Neural cell (in vitro differentiated cells): ENCODE data around the gene DISP3. TPM values are rescaled to one million over a fixed set of nuclear protein-coding genes. Genes with fewer than 3 reads are reported as not detected.

Experiments used
- H2AFZ ChIP-seq: fragments of 200-600, 300-800 bp; sonication (generic), shearing (Covaris generic); 2 replicates; pipeline ENCODE4 v1.6.0; 2014; ENCODE audit warnings: low read depth, mild to moderate bottlenecking, antibody characterized with exemption, low read length, moderate library complexity
- H3F3A ChIP-seq: fragments of 200-600 bp; shearing (Covaris generic); 2 replicates; pipeline ENCODE4 v1.6.1; 2016; ENCODE audit warnings: mild to moderate bottlenecking, moderate library complexity, mixed read lengths, antibody characterized with exemption, low read length; ENCODE audit not compliant: insufficient read depth, poor library complexity, severe bottlenecking
- H3K27ac ChIP-seq: fragments of 200-600, 300-800 bp; sonication (generic), shearing (Covaris generic); 2 replicates; pipeline ENCODE4 v1.5.1; 2014; ENCODE audit warnings: mild to moderate bottlenecking, low read length, moderate library complexity
- H3K27me3 ChIP-seq: fragments of 300-800, 200-600 bp; sonication (generic), shearing (Covaris generic); 2 replicates; pipeline ENCODE4 v1.6.0; 2014; ENCODE audit warnings: mild to moderate bottlenecking, low read depth, low read length, moderate library complexity; ENCODE audit not compliant: insufficient read depth
- H3K36me3 ChIP-seq: fragments of 300-800, 200-600 bp; sonication (generic), shearing (Covaris generic); 2 replicates; pipeline ENCODE4 v1.5.1; 2014; ENCODE audit warnings: mild to moderate bottlenecking, antibody characterized with exemption, low read length, moderate library complexity; ENCODE audit not compliant: insufficient read depth
- H3K4me2 ChIP-seq: fragments of 300-800, 200-600 bp; sonication (generic), shearing (Covaris generic); 2 replicates; pipeline ENCODE4 v1.6.0; 2014; ENCODE audit warnings: mild to moderate bottlenecking, low read length
- H3K4me3 ChIP-seq: fragments of 300-800, 200-600 bp; sonication (generic), shearing (Covaris generic); 2 replicates; pipeline ENCODE4 v1.5.1; 2014; ENCODE audit warnings: mild to moderate bottlenecking, low read length, moderate library complexity
- H3K79me2 ChIP-seq: fragments of 200-600 bp; shearing (Covaris generic); replicated peaks from 2 replicates; pipeline ENCODE4 v1.6.0; 2014; ENCODE audit warnings: mild to moderate bottlenecking, low read length, moderate library complexity; ENCODE audit not compliant: insufficient read depth
- H3K9ac ChIP-seq: fragments of 300-800, 200-600 bp; sonication (generic), shearing (Covaris generic); 2 replicates; pipeline ENCODE4 v1.6.1; 2016; ENCODE audit warnings: mild to moderate bottlenecking, low read length, mixed read lengths
- H3K9me2 ChIP-seq: fragments of 200-600 bp; shearing (Covaris generic); 2 replicates; pipeline ENCODE4 v1.6.1; 2016; ENCODE audit warnings: mild to moderate bottlenecking, low read length, mixed read lengths; ENCODE audit not compliant: insufficient read depth
- H3K9me3 ChIP-seq: fragments of 200-600, 300-800 bp; sonication (generic), shearing (Covaris generic); 2 replicates; pipeline ENCODE4 v1.6.1; 2016; ENCODE audit warnings: mild to moderate bottlenecking, mixed run types, low read length, moderate library complexity, mixed read lengths
- H4K20me1 ChIP-seq: fragments of 200-600 bp; shearing (Covaris generic); 2 replicates; pipeline ENCODE4 v1.6.1; 2016; ENCODE audit warnings: mild to moderate bottlenecking, mixed run types; ENCODE audit not compliant: insufficient read depth
- EP300 ChIP-seq: fragments of 450-650 bp; conservative IDR thresholded peaks from 2 replicates; pipeline ENCODE4 v1.6.1; 2014; ENCODE audit warnings: antibody characterized with exemption, mild to moderate bottlenecking, moderate library complexity; ENCODE audit not compliant: poor library complexity, severe bottlenecking
- EZH2 ChIP-seq: fragments of 200-600, 300-800 bp; shearing (Covaris generic), sonication (generic); IDR thresholded peaks from 2 replicates; pipeline ENCODE4 v1.6.1; 2014; ENCODE audit warnings: antibody characterized with exemption, low read length, borderline replicate concordance, mild to moderate bottlenecking; ENCODE audit not compliant: insufficient read depth, poor library complexity, severe bottlenecking
- MXI1 ChIP-seq: fragments of 450-650 bp; conservative IDR thresholded peaks from 2 replicates; pipeline ENCODE4 v1.6.1; 2014; ENCODE audit warnings: antibody characterized with exemption, mild to moderate bottlenecking; ENCODE audit not compliant: poor library complexity, severe bottlenecking
- POLR2AphosphoS5 ChIP-seq: IDR thresholded peaks from 2 replicates; pipeline ENCODE4 v1.6.1; 2012
- RAD21 ChIP-seq: fragments of 450-650 bp; conservative IDR thresholded peaks from 2 replicates; pipeline ENCODE4 v1.6.1; 2014; ENCODE audit warnings: antibody characterized with exemption, mild to moderate bottlenecking, moderate library complexity
- SMC3 ChIP-seq: fragments of 450-650 bp; conservative IDR thresholded peaks from 2 replicates; pipeline ENCODE4 v1.6.1; 2014; ENCODE audit warnings: antibody characterized with exemption, mild to moderate bottlenecking, moderate library complexity; ENCODE audit not compliant: poor library complexity
- TAF1 ChIP-seq: IDR thresholded peaks from 2 replicates; pipeline ENCODE4 v1.6.1; 2012; ENCODE audit warnings: low read depth
- polyA plus RNA-seq: library from polyadenylated mRNA; depleted of rRNA; stranded (reverse); fragments of >200 nt; gene quantifications from 2 replicates; pipeline ENCODE4 v1.2.3, GENCODE V29; 2014
- TF ChIP-seq, protein P1 (sequence below): IDR thresholded peaks from 2 replicates; pipeline ENCODE4 v1.6.1; 2012; ENCODE audit warnings: borderline replicate concordance
- TF ChIP-seq, protein P2 (sequence below): fragments of 450-650 bp; IDR thresholded peaks from 2 replicates; pipeline ENCODE4 v1.5.1; 2014; ENCODE audit warnings: antibody characterized with exemption, mild to moderate bottlenecking, moderate library complexity; ENCODE audit not compliant: poor library complexity, severe bottlenecking

DISP3 gene
- polyA plus RNA-seq, 1 donor from 2014 or later = 14.9 TPM

DNA sequence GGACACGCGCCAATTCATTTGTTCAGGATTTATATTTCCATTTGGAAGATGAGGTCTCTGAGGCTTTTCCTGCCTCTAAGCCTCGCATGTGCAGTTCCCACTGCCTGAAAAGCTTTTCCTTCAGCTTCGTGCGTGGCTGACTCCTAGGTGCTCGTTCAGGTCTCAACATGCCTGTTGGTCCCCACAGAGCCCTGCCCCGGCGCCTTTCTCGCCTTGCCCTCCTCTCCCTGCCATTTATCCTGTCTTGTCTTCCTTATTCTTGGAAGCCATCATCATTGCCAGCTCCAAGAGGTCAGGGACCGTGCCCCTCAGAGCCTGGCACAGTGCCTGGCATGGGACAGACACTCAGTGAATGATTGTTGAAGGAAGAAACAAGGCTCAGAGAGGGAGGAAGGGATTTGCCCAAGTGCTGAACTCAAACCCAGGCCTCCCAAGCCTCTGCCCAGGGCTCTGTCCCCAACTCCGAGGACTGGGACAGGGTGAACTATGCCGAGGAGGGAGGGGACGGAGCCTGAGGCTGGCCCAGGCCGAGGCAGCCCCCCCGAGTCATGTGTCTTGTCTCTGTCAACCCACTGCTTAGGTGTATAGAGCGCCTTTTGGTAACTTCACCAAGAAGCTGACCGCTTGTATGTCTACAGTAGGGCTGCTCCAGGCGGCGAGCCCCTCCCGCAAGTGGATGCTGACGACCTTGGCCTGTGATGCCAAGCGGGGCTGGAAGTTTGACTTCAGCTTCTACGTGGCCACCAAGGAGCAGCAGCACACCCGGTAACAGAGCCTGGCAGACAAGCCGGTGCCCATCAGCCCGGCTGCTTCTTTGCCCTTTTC lies 47.3 kb downstream of the DISP3 start:
- H3K79me2 ChIP-seq = no peaks in the 10 kb centered on the region
- no peak overlapping the region for H3K4me3 ChIP-seq
- no peaks in the 10 kb centered on the region for H3F3A ChIP-seq
- no peaks in the 10 kb centered on the region for H4K20me1 ChIP-seq
- no peak overlapping the region for H3K27ac ChIP-seq
- H3K4me2 ChIP-seq = no peak overlapping the region
- no peaks in the 10 kb centered on the region for H3K36me3 ChIP-seq
- H3K9me3 ChIP-seq = no peaks in the 10 kb centered on the region
- H2AFZ ChIP-seq = no peak overlapping the region
- H3K27me3 ChIP-seq = no peaks in the 10 kb centered on the region
- TF ChIP-seq POLR2AphosphoS5 = no peak
- TF ChIP-seq TAF1 = no peak
- no peak for TF ChIP-seq EZH2
- TF ChIP-seq, protein P1, sequence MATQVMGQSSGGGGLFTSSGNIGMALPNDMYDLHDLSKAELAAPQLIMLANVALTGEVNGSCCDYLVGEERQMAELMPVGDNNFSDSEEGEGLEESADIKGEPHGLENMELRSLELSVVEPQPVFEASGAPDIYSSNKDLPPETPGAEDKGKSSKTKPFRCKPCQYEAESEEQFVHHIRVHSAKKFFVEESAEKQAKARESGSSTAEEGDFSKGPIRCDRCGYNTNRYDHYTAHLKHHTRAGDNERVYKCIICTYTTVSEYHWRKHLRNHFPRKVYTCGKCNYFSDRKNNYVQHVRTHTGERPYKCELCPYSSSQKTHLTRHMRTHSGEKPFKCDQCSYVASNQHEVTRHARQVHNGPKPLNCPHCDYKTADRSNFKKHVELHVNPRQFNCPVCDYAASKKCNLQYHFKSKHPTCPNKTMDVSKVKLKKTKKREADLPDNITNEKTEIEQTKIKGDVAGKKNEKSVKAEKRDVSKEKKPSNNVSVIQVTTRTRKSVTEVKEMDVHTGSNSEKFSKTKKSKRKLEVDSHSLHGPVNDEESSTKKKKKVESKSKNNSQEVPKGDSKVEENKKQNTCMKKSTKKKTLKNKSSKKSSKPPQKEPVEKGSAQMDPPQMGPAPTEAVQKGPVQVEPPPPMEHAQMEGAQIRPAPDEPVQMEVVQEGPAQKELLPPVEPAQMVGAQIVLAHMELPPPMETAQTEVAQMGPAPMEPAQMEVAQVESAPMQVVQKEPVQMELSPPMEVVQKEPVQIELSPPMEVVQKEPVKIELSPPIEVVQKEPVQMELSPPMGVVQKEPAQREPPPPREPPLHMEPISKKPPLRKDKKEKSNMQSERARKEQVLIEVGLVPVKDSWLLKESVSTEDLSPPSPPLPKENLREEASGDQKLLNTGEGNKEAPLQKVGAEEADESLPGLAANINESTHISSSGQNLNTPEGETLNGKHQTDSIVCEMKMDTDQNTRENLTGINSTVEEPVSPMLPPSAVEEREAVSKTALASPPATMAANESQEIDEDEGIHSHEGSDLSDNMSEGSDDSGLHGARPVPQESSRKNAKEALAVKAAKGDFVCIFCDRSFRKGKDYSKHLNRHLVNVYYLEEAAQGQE = no peak
- no peak for TF ChIP-seq EP300
- TF ChIP-seq SMC3 = no peak
- TF ChIP-seq MXI1 = no peak
- TF ChIP-seq RAD21 = no peak
- TF ChIP-seq, protein P2, sequence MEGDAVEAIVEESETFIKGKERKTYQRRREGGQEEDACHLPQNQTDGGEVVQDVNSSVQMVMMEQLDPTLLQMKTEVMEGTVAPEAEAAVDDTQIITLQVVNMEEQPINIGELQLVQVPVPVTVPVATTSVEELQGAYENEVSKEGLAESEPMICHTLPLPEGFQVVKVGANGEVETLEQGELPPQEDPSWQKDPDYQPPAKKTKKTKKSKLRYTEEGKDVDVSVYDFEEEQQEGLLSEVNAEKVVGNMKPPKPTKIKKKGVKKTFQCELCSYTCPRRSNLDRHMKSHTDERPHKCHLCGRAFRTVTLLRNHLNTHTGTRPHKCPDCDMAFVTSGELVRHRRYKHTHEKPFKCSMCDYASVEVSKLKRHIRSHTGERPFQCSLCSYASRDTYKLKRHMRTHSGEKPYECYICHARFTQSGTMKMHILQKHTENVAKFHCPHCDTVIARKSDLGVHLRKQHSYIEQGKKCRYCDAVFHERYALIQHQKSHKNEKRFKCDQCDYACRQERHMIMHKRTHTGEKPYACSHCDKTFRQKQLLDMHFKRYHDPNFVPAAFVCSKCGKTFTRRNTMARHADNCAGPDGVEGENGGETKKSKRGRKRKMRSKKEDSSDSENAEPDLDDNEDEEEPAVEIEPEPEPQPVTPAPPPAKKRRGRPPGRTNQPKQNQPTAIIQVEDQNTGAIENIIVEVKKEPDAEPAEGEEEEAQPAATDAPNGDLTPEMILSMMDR = no peak
- no peak overlapping the region for H3K9ac ChIP-seq
- H3K9me2 ChIP-seq = no peaks in the 10 kb centered on the region

DNA sequence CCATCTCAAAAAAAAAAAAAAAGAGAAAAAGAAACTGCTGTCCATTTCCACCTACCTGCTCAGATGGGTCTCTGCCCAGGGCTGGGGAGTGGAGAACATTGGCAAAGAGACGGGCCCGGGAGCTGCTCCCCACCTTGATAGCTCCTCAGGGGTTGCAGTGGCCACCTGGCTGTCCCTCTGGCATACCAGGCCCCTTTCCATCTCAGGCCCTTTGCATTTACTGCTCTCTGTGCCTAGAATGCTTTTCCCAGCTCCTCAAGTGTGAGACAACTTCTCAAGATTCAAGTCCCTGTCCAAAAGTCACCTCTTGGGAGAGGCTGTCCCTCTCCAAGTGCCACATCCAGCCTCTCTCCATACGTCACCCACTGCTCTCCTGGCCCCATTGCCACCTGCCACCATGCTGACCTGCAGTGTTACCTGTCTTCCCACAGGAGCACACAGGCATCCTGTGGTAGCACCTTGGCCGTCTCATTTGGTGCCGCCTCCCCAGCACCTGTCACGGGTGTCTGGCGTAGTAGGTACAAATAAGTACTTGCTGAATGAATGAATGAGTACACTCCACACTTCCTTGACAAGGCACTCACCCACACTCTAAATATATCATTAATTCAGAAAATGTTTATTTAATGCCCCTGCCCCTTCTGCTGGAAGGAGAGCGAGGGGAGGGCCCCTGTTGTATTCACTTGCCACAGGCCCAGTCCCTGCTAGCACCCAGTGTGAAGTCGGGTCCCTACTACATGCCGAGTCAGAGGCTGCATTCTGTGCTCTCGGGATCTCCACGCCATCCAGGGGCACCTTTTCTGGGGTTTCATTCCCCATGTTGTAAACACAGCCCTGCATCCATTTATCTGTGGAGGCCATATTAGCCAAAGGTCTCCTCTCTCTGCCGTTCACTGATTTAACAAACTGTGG lies 48.8 kb downstream of the DISP3 start:
- Histone ChIP-seq H4K20me1 (no peaks in the 10 kb centered on the region), H3K9ac (no peak overlapping the region), H3K4me2 (no peak overlapping the region), H3K9me3 (no peaks in the 10 kb centered on the region), H3K4me3 (no peak overlapping the region), H3K9me2 (no peaks in the 10 kb centered on the region), H3K36me3 (no peaks in the 10 kb centered on the region), H3K79me2 (no peaks in the 10 kb centered on the region), H2AFZ (no peak overlapping the region), H3F3A (no peaks in the 10 kb centered on the region), H3K27ac (no peak overlapping the region), H3K27me3 (no peaks in the 10 kb centered on the region)
- TF ChIP-seq MXI1 (no peak), EP300 (no peak), TAF1 (no peak), RAD21 (no peak), SMC3 (no peak), EZH2 (no peak), POLR2AphosphoS5 (no peak)
- TF ChIP-seq, protein P2 = no peak
- TF ChIP-seq, protein P1 = no peak
